GM21529 (cell line): ENCODE results near the gene LTA.

ENCODE experiments used
- ATAC-seq: cut with Tn5 transposase; IDR thresholded peaks from one replicate; pipeline ENCODE4 v1.9.1; 2021; ENCODE audit not compliant: unreplicated experiment

LTA gene

GRCh38 chr6:31621991-31622390, 49.9 kb downstream of the LTA start:
- no peak for ATAC-seq

- no peak for ATAC-seq
Measured at GRCh38 chr6:31622684-31623091, 50.6 kb downstream of the LTA start.
